SU-DHL-6 (cell line): ENCODE measurements around the gene TBPL1.

Source experiments
- EZH2phosphoT487 ChIP-seq: fragments of 200-600 bp; sonication (generic), shearing (Covaris generic); conservative IDR thresholded peaks from 2 replicates; pipeline ENCODE4 v1.6.1; 2018; ENCODE audit warnings: mild to moderate bottlenecking, antibody characterized with exemption, low read length, moderate library complexity, mixed read lengths
- TF ChIP-seq, protein P1 (sequence below): fragments of 200-600 bp; sonication (generic); IDR thresholded peaks from one replicate; pipeline ENCODE4 v1.5.1; 2017; ENCODE audit warnings: antibody characterized with exemption, mild to moderate bottlenecking, low read length, moderate library complexity; ENCODE audit not compliant: insufficient read depth, poor library complexity, severe bottlenecking

DNA sequence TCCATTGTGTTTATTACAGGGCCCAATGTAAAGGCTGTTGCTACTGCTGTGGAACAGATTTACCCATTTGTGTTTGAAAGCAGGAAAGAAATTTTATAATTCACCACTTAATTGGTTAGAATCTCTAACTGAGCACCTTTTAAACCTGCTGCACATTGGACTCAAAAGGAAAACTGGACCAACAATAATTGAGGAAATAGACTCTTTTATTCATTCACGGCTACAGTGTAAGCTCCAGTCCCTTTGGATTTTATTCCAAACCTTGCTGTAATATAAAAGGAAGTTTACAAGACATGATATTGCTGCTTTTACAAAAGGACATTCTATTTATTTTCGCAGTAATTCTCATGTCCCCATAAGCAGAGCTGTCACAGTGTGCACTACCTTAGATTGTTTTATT lies 33.9 kb downstream of the TBPL1 start:
- TF ChIP-seq, protein P1, sequence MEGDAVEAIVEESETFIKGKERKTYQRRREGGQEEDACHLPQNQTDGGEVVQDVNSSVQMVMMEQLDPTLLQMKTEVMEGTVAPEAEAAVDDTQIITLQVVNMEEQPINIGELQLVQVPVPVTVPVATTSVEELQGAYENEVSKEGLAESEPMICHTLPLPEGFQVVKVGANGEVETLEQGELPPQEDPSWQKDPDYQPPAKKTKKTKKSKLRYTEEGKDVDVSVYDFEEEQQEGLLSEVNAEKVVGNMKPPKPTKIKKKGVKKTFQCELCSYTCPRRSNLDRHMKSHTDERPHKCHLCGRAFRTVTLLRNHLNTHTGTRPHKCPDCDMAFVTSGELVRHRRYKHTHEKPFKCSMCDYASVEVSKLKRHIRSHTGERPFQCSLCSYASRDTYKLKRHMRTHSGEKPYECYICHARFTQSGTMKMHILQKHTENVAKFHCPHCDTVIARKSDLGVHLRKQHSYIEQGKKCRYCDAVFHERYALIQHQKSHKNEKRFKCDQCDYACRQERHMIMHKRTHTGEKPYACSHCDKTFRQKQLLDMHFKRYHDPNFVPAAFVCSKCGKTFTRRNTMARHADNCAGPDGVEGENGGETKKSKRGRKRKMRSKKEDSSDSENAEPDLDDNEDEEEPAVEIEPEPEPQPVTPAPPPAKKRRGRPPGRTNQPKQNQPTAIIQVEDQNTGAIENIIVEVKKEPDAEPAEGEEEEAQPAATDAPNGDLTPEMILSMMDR: no peak
- no peak for TF ChIP-seq EZH2phosphoT487
